Activated CD4-positive, alpha-beta T cell treated with anti-CD3 and anti-CD28 coated beads, Interleukin-2, amount 50 U/mL, for 1 hour (primary cell): ENCODE measurements around the gene PRKG1.
"Not testable (repeated sequence)": the region's sequence is repeated elsewhere in the genome, so short reads cannot be mapped to it uniquely, and the experiment has no call there.

Source experiments
- DNase-seq: peaks from one replicate; pipeline ENCODE4 v3.0.0-alpha.2; 2020

The PRKG1 gene

DNA sequence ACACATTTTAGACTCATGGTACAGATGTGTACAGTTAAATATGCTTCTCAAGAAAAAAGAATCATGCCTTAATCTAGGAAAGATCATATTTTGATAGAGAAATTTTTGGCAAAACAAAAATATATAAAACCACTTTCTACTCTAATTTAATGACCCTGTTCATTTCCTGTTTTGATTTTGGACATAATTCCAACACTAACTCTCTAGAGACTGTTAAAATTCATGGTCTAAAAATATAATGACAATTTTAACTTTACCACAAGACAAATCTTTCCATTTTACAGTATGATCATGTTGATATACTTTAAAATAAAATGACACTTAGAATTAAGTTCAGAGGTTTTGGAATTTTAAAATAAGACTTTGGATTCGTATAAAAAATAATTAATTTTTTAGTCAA lies 45.2 kb downstream of the PRKG1 start:
- no peak for DNase-seq

DNA sequence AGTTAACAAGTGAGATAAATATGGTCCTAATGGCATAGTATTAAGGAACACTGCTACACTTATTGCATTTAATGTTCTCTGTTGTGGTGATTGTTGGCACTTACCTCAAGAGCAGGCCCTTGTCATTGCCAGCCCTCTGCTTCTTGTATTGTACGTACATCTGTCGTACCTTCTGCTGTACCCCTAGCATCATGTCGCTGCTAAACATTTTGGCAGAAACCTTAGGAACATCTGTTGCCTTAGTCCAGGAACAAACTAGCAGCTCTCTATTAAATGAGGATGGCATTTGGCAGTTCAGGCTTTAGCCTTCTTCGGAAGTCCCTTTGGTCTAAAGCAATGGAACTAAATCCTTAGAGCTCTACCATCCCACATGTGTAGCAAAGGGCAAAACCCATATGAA lies 47.6 kb downstream of the PRKG1 start:
- DNase-seq, result no peak

DNA sequence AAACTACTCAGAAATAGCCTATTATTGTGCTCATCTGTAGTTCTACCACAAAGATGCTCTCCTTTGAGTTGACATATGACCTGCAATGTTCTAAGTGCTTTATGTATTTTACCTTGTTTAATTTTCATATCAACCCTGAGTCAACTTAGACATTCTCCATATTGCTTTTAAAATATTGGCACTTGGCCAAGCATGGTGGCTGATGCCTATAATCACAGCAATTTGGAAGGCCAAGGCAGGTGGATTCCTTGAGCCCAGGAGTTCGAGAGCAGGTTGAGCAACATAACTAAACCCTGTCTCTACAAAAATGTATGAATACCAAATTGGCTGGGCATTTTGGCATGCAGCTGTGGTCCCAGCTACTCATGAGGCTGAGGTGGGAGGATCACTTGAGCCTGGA lies 50.6 kb downstream of the PRKG1 start:
- DNase-seq, result no peak

DNA sequence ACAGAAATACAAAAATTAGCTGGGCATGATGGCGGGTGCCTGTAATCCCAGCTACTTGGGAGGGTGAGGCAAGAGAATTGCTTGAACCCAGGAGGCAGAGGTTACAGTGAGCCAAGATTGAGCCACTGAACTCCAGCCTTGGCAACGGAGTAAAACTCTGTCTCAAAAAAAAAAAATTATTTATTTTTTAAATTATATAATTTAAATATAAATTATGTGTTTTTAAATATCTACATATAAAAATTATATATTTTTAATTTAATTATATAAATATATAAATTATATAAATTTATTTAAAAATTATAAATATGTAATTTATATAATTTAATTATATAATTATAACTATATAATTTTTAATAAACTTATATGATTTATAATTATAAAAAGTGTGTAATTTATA lies 51.2 kb downstream of the PRKG1 start:
- no peak for DNase-seq

DNA sequence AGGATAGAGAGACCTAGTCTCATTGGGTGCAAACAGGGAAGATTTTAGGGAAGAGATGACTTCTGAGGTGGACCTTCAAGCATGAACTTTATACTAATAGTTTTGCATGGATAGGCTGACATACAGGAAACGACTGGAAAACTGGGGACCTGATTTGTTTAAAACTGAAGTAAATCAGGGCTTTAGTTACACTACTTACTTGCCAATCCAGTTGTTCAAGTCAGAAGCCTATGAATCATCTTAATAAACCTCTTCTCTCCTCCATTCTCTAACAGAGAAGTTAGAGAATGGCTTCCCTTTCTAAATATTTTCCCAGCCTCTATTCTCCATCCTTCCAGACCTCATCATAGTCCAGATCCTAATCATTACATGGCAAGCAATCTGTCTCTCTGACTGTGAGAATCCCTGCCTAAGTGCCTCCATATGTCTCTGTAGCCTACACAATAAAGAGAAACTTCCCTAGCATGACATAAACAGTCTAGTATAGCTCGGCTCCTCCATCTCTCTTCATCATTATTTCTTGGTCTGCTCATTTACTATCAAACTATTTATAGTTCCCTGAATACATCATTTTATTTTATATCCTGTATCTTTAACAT lies 55.8 kb downstream of the PRKG1 start:
- DNase-seq, result no peak

DNA sequence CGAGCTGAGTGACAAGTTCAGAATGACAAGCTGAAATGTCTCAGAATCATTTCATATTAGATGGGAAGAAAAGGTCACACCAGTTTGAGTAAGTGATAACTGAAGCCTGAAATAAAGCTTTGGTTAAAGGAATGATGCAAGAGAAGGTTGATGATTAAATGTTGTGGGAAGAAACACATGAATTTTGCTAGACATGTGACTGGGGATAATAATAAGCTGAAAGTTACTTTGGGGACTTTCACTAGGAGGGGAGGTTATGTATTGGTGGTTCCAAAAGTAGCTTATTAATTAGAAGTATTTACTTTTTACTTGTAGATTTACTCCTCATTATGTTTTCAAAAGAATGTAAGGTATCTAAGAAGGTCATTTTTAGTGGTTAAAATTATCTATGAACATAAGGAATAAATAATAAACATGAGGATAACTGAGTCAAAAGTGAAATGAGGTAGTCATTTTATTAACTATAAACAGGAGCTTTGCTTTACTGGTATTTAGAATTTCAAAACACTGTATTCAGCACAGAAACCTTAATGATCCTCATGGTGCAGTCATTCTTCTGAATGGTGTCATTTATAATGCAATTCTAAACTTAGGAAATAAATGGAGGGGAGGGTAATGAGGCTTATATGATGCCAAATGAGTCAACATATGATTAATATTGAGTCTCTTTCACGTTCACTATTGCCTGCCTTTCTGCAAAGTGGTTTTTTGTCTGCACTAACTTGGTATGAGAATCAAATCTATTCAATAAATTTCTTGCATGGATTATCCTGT lies 63.7 kb downstream of the PRKG1 start:
- DNase-seq, result no peak

DNA sequence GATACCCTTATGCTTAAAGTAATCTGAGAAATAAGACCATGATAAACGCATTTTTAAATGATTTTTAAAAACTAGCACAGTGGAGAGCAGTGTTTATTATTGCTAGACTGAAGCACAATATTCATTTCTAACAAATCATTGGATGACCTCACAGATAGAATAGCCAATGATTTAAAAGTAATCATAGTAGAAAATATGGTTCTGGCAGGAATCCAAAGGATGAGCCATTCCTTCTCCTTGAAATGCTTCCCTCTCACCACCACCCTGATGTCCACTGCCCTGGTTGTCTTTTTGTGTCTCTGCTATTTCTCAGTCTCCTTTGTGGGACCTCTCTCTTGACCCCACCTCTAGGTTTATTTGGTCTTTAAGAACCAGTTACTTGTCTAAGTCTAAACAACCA lies 64.9 kb downstream of the PRKG1 start:
- DNase-seq, result no peak

DNA sequence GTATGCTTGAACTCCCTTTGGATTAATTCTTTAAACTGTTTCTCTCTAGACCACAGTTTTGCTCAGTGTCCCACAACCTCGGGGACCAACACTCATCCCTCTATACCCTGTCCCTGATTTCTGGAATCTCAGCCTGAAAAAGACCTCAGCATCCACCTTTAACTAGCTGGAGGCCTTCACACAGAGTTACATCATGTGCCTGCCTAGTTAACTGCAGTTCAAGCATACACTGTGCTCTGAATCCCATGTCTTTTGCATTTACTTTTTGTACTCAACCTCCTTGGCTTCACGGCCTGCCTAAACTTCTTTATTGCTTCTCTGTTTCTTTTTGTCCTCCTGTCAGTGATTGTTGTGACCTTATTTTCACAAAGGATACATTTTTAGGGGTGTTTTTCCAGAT lies 66.7 kb downstream of the PRKG1 start:
- DNase-seq, result no peak

DNA sequence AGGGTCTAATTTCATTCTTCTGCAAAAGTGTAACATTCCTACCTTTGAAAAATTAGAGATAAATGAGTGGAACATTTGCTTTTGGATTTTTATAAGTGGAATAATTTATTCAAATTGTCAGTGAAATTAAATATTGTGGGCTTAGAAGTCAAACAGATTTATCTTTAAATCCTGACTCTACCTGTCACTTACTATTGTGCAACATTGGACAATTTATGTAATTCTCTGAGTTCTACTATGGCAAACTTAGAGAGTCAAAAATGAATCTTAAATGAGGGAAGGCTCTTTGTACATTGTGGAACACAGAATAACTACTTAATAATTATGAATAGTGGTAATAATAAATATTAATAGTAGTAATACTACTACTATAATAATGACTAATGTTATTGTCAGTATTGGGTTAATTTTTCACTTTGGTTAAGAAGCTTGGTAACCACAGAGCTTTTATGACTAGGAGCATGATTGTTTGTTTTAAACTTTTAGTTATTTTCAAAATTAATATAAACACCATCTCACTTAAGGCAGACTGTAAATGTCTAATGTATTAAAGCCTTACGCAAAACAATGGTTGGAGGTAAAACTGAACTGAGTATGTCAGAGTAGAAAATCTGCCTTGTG lies 70.0 kb downstream of the PRKG1 start:
- DNase-seq, result no peak

DNA sequence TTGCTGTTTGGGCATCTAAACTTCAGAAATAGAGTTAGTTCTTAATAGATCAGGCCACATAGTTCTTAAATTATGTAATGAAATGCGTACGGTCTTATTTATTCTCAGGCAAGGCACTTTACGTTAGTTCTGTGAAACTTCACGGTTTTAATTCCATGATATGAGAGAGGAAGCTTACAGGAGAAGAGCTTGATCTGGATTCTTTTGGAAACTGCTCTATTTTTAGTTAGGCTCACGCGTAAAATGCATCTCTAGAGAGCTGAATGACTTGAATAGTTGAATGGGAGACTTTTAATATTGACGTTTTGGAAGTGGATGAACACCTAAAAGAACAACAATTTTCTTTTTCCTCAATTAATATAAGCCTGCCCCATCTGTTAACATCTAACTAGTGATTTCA lies 71.1 kb downstream of the PRKG1 start:
- no peak for DNase-seq

DNA sequence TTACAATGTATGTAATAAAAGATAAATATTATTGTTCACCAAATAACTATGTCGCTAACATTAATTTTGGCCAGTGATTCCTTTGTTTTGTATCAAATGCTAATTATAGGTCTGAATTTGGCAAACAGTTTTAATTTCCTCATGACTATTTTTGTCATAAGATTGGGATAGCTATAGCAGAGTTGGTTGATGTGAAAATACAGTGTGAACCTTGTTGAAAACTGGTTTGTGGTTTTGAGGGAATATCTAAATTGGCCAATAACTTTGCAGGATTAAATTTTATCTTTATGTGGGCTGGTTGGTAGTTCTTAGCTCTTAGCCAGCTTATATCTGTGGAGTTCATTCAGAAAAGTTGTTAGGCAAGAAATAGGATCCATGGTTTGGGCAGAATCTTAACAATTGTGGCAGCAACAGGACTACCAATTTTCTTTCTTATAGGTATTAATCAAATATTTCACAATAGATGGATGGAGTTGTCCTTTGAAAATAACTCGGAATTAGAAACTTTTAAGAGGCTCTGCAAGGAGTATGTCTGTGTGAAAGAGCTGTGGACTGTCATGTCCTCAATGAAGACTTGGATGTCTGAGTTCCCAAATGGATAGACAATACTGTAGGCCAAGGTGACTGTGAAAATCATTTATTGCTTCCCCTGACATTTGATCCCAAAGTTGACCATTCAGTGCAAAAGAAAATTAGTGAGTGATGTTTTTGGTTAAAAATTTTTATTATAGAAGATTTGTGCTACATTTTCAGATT lies 73.5 kb downstream of the PRKG1 start:
- DNase-seq, result no peak

DNA sequence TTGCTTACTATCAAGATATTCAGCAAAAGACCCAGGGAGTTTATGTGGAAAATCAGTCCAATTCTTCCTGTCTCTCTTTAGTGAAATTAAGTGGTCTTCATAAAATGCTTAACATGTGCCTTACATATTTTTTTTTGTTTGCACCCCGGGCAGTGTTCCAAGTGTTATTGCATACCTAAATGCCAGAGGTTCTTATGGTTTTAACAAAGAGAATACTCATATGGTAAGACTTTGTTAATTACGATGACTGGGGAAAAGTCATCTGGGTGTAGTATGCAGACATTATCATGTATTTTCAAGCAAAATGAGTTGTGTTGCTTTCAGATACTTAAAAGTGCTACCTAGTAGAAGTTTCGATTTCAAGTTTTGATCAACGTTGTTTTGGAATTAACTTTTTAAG lies 82.6 kb downstream of the PRKG1 start:
- no peak for DNase-seq

DNA sequence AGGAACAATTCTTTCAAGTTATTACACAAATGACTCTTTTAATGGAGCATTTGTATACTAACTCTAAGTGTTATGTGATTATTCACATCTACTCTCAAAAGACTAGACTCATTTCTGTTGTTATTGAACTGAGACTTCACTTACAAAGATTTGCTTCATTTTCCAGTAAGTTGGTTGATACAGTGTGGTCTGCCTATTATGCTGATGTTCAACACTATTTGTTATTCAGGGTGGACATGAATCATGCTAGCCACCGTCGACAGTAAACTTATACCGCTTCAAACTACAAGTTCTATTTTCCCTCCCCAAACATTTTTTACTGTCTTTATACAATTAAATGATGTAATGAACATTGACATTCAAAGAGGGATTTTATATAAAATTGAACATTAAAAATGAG lies 84.5 kb downstream of the PRKG1 start:
- no peak for DNase-seq

DNA sequence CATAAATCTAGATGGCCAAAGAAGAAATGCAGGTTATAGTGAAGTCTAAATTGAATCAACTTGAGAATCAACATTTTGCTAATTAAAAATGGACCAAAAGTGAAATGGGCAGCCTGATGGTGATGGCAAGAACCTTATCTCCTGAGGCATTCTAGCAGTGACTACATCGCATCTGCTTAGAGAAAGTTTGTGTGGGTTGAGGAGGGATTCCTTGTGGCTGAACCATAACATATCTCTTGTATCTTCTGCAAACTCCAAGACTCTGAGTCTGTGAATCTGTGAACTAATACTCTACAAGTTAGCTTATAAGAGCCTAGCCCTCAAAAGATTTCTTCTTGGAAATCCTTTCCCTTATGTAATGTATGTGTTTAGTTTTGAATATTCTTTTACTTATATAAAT lies 85.6 kb downstream of the PRKG1 start:
- no peak for DNase-seq

DNA sequence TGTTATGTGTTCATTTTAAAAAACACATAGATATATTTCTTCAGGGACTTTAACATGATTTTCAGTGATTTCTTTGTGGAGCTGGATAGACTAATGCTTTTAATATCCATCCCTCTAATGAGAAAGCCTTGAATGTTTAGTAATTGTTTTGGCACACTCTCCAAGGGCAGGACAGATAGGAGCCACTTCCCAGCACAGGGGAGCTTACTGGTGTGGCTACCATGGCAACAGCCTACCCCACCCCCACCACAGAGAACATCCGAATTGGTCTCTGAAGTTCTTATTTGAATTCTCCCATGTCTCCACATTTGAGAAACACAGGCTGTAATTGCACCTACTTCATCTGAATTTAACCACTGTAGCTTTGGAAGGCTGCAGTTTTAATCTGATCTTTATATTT lies 87.7 kb downstream of the PRKG1 start:
- DNase-seq, result no peak

DNA sequence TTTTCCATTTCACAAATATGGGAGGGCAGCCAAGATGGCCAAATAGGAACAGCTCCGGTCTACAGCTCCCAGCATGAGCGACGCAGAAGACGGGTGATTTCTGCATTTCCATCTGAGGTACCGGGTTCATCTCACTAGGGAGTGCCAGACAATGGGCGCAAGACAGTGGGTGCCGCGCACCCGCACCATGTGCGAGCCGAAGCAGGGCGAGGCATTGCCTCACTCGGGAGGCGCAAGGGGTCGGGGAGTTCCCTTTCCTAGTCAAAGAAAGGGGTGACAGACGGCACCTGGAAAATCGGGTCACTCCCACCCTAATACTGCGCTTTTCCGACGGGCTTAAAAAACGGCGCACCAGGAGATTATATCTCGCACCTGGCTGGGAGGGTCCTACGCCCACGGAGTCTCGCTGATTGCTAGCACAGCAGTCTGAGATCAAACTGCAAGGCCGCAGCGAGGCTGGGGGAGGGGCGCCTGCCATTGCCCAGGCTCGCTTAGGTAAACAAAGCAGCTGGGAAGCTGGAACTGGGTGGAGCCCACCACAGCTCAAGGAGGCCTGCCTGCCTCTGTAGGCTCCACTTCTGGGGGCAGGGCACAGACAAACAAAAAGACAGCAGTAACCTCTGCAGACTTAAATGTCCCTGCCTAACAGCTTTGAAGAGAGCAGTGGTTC lies 89.2 kb downstream of the PRKG1 start:
- DNase-seq, result not testable (repeated sequence)

DNA sequence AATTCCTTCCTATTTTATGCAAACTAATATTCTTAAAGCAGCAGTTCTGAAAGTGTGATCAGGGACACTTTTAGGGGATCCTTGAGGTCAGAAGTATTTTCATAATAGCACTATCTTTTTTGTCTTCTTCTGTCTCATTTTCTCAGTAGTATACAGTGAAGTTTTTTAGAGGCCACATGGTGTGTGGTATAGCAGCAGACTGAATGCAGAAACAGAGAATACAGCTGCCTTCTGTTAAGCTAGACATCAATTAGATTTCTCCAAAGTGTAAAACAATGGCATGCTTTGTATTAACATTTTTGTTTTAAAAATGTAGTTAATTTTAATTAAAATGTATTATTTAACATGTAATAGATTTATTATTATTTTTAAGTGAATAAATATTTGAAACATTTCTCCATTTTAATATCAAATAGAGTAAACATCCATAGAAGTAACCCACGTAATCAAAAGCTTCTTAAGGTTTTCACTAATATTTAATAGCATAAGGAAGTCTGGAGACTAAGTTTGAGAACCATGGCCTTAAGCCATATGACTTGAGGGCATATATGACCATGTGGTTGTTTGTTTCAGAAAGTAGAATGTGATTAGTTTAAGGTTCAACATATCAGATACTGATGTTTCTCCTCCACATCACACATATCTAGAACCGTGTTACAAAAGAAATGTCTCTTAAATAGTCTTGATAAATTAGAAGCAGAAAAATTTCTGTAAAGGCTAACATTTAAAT lies 94.0 kb downstream of the PRKG1 start:
- no peak for DNase-seq

DNA sequence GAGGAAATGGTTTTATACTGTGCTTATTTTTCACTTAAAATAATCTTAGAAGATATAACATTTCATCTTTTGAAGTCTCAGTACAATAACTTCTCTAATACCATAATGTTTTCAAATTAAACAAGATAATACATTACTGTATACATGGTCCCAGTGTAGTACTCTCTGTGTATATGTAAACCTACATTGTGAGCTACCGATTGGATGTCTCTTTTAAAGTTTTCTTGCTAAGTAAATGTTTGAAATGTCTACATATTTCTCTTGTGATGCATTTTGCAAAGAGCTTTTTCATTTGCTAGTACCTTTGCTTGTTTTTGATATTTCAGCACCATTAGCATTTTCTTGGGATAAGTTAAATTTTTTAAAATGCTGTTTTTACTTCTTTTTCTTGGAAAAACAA lies 94.8 kb downstream of the PRKG1 start:
- DNase-seq, result no peak

DNA sequence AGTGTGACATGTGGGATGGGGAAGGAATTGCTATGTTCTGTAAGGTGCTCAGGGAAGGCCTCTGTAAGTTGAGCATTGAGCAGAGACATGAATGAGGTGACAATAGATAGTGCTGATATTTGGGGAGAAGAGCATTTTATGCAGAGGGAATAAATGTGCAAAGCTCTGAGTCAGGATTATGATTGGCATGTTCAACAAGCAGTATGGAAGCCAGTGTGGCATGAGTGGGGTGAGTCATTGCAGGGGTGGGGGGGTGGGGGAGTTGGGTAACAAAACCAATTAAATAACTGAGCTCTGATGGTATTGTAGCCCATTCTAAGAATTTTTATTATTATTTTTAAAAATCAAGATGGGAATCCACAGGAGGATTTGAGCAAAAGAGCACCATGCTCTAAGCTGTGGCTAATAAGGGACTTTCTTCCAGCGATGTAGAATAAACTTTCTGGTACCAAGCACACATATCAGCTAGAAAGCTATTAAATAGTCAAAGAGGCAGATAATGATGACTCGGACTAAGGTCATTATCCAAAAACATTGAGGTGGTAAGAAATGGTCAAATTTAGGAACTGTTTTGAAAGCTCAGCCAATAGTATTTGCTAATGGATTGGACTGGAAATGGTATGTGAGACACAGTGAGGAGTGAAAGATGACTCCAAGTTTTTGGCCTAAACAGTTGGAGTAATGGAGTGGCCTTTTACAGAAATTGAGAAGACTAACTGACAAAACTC lies 96.4 kb downstream of the PRKG1 start:
- no peak for DNase-seq

DNA sequence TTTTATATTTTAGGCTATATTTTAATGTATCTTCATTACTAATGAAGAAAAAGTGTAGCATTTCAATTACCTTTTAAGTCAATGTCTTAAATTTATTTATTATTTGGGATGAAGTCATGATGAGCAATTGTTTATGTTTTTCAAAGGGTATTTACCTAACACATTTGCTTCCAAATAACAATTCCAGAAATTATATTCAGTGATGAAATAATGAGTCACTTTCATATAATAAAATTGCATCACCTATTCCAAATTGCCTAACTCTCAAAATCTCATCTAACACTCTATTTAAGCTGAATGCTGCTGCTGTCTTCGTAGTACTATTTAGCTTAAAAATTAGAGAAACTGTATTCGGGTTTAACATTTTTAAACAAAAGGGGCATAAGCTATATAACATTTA lies 97.7 kb downstream of the PRKG1 start:
- DNase-seq, result no peak

DNA sequence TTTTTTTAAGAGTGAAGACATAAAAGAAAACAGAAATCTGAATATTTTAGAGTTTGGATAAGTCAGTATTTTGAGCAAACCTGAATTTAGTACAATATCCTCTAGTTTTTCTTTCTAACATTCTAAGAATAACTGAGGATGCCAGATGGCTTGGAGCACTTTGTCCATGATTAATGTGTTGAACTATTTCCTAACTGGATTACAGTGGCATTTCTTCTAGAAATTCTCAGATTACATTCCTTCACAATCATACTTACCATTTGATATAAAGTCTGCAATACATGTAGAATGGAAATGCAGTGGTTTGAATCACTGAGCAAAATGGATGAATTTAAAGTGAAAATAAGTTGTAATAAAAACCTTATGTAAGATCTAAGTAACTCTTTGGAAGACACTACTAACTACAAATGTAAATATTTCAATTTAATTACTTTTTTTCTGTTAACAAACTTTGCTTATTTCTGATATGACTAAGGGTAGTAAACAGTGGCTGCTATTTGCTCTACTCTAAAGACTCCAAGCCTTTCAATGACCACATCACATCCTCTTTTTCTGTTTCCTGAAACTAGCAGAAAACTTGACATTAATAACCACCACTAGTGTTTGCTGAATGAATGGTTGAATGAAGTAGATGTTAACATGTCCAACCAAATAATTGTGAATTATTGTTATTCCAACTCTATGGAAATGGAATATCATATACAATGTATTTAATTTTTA lies 102.8 kb downstream of the PRKG1 start:
- DNase-seq, result no peak
